Measurements from ENCODE around the gene MC4R.
A peak's percentile ranks its signal among the peaks of the same experiment; 100 is the strongest.

GRCh38 chr18:60411715-60412114 is 39.1 kb upstream of the MC4R start:
- TF ChIP-seq CTCF (IDR thresholded peaks at IDR 0.05; ENCODE audit: low read depth, low read length) = peak; percentile 67
- no peak for TF ChIP-seq EZH2phosphoT487 (IDR thresholded peaks at IDR 0.05; ENCODE audit: low read depth)
